Activated T-cell treated with anti-CD3 and anti-CD28 coated beads for 48 hours (primary cell): Measurements from ENCODE around the gene ELMOD2.
"Not testable (repeated sequence)": the region's sequence is repeated elsewhere in the genome, so short reads cannot be mapped to it uniquely, and the experiment has no call there.

ENCODE experiments used
- DNase-seq: peaks from one replicate; pipeline ENCODE4 v3.0.0-alpha.2; 2020; ENCODE audit warnings: low read depth

Gene ELMOD2, protein sequence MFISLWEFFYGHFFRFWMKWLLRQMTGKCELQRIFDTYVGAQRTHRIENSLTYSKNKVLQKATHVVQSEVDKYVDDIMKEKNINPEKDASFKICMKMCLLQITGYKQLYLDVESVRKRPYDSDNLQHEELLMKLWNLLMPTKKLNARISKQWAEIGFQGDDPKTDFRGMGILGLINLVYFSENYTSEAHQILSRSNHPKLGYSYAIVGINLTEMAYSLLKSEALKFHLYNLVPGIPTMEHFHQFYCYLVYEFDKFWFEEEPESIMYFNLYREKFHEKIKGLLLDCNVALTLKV

DNA sequence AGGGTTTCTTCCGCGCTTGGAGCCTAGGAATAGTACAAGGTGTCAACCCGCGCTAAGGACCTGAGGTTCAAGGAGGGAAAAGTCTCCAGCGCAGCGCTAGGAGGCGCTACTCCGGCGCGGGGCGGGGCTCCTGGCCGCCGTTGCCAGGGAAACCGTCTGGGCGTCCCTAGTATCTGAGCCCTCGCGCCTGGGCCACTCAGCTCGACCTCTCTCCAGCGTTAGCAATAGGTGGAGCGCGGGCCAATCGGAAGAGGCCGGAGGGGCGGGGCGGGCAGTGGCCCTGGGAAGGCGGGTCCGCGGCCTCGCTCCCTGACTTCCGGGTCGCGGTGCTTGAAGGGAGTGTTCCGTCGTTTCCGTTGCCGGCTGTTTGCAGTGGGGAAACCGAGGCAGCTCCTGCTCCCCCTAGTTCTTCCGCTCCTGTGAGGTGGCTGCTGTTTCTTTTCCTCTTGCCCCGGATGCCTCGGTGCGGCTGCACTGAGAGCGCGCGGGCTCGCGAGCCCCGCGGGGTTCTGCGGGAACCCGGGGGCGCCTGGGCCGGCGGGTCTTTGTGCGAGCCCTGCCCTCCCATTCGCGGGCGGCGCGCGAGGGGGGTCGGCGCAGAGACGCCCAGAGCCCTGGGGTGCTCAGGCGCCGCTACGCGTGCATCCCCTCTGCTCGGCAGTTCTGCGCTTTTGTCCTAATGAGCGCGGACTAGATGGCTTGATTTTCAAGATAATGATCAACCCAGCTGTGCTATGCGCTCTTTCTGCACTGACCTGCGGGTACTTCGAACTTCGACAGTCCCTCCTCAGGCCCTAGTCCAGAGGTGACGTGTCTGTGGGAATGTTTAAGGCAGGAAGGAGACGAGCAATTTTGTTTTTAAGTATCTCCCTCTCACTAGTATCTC, at the start of gene ELMOD2:
TSS of gene ELMOD2 (plus strand) at position 312 of the 886 bp plus-strand sequence. CDS start 1,261 bp downstream, outside the sequence.
- peak; percentile 96 for DNase-seq

DNA sequence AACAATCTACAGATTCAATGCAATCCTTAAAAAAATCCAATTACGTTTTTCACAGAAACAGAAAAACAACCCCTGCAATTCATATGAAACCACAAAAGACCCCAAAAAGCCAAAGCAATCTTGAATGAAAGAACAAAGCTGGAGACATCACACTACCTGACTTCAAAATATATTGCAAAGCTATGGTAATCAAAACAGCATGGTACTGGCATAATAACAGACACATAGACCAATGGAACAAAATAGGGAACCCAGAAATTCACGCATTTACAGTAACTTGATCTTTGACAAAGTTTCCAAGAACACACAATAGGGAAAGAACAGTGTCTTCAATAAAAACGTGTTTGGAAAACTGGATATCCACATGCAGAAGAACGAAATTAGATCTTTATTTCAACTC, 40.5 kb upstream of the ELMOD2 start:
- no peak for DNase-seq

DNA sequence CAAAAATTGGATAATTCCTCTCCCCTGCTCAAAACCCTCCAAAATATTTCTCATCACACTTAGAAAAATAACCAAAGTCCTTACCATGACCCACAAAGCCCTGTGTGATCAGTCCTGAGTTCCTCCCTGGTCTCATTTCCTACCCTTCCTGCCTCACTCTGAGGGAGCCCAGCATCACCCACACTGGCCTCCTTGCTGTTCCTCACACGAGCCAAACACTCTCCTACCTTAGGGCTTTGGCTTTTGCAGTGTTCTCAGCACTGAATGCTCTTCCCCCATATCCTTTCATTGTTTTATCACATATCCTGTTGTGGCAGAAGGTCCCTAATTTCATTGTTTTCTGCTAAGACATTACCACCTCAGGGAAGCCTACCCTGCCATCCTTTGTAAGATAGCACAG, 38.0 kb upstream of the ELMOD2 start:
- DNase-seq: no peak

DNA sequence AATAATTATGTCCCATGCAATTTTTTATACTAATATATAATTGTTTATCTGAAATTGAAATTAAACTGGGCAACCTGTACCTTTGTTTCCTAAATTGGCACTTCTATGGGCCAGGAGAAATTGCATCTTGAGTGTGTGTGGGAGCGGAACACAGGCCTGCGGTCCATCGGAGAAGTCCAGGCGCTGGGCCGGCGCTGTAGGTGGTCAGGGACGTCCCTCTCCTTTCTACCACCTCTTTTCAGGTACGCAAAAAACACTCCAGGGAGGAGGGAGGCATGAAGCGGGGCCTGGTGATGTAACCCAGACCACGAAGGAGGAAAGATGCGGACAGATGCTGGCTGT, 26.6 kb upstream of the ELMOD2 start:
- no peak for DNase-seq

DNA sequence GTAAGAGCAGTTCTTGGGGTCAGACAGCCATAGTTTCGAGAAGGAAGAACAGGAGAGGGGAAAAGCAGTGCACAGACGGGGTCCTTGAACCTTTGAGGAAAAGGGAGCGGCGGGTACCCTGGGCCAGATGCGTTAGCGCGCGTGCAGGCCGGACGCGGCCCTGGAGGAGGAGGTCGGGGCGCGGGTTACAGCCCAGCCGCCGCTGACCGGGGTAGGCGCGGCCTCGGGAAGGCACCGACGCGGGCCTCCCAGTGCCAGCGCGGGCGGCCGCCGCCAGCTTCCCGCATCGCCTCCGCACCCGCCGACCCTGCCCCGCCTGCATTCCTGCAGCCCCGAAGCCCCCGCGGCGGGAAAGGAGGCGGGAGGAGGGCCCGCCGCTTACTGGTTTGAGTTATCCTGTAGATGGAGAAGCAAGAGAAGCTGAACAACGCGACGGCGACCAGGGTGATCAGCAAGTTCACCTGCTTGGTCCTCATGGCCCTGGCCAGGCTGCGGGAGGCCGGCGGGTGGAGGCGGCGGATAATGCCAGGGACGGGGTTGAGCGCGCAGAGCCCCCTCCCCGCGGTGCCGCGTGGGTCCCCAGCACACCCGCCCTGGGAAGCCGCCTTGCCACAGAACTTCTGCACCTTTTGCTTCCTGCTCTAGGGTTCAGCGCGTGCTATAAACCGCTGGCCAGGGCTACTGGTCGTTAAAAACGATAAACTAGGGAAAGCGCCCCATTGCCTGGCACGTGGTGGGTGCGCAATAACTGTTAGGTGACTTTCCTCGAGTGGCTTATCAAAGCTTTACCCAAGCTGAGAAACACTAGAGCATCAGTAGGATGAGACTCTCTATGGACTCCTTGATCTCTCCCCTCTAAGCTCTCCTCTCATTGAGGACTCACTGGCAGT, 26.0 kb upstream of the ELMOD2 start, which contains the start of gene MGAT4D:
TSS of gene MGAT4D (minus strand) at position 547 of the 890 bp plus-strand sequence. CDS start at position 476, 71 bp downstream.
- no peak for DNase-seq

DNA sequence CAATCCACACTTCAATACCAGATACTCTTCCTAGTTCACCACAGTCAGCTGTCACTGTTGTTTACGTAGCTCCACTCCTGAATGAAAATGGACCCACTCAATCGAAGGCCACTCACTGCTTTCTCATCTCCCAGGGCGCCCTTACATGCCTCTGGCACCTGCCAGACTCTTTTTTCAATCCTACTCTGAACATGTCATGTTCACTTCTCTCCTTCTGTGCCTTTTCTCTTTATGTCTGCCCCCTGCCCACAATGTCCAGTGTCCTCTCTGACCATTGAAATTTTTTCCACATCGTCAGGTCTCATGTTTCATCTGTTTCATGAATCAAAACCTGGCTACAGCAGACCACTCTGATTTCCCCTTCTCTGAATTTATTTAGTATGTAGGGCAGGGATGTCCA, 24.6 kb upstream of the ELMOD2 start:
- no peak for DNase-seq

DNA sequence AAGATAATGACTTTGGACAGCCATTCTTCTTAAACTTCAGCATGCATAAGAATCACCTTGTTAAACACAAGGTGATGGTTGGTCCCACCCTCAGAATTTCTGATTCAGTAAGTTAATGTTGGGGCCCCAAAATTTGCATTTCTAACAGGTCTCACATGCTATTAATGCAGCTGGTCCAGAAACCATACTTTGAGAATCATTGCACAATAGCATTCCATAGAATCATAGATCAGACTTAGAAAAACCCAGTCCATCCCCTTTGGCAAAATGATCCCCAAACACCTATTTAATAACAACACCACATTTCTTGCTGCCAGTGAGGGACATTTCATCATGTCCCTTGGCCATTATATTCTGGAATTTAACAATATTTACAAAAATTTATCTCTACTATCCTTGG, 19.7 kb upstream of the ELMOD2 start:
- DNase-seq: no peak

DNA sequence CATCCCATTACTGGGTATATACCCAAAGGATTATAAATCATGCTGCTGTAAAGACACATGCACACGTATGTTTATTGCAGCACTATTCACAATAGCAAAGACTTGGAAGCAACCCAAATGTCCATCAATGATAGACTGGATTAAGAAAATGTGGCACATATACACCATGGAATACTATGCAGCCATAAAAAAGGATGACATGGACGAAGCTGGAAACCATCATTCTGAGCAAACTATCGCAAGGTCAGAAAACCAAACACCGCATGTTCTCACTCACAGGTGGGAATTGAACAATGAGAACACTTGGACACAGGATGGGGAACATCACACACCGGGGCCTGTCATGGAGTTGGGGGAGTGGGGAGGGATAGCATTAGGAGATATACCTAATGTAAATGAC, 10.2 kb upstream of the ELMOD2 start:
- not testable (repeated sequence) for DNase-seq

DNA sequence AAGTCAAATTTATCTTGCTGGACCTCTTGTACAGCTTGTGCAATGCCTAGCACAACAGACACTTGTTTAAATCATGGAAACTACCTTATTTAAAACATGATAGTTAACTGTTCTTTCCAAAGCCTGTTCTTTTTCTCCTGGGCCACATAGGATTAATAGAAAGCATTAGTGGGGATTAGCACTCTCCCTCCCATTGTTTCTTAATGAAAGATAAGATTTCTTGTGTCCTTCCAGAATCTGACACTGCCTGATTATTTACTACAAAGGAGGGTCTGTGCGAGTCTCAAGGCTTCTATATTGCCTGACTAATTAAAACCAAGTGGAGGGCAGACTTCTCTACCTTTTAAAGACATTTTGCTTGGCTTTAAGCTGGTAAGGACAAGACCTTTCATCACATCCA, 8.5 kb upstream of the ELMOD2 start:
- no peak for DNase-seq

DNA sequence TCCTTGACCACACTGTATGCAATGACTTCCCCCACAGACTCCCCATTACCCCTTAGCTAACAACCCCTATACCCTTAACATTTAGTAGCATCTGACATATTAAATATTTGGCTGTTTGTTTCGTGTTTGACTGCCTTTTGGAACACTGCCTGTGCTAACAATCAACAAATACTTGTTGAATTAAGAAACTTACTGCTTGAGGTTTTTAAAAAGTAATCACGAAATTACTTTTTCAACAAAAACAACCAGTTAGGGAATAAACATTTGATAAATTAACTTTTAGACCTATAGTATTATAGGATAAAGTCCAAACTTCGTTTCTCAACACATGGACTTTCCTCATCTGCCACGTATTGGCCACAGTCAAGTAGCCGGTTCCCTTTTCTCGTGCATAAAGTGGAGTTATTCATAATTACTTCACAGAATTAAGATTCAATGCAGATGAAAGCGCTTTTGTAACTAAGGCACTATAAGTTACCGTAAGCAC, 555 bp upstream of the ELMOD2 start:
- no peak for DNase-seq

DNA sequence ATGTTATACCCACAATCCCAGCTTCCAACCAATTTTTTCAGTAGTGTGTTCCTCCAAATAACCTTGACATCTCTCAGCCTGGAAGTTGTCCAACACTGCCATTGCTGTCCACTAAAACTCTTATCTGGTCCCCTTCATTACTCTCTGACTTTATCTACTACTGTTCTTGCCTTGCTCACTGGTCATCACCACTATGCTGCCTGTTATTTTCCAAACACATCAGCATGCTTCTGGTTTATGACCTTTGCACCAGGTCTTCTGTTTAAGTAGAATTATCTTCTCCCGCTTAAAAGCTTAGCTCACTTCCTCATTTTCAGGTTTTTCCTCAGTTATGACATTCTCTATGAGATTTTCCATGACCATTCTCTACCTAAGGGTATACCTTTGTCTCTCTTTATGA, 5.5 kb downstream of the ELMOD2 start:
- DNase-seq: no peak

DNA sequence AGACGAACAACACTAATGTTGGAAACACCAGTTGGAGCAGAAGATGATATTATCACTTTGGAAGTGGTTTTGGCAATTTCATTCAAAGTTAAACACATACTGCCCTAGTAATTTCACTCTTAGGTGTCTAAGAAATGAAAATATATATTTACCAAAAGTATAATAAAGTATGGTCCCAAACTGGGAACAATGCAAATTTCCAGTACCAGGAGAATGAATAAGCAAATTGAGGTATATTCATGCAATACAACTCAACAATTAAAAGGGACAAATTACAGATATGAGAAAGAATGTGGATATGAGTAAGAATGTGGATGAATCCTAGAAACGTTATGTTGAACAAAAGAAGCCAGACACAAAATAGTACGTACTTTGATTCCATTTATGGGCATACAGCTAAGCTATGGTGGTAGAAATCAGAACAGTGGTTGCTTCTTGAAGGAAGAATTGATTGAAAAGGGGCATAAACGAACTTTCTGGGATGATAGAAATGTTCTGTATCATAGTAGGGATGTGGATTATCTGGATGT, 10.0 kb downstream of the ELMOD2 start:
- no peak for DNase-seq

DNA sequence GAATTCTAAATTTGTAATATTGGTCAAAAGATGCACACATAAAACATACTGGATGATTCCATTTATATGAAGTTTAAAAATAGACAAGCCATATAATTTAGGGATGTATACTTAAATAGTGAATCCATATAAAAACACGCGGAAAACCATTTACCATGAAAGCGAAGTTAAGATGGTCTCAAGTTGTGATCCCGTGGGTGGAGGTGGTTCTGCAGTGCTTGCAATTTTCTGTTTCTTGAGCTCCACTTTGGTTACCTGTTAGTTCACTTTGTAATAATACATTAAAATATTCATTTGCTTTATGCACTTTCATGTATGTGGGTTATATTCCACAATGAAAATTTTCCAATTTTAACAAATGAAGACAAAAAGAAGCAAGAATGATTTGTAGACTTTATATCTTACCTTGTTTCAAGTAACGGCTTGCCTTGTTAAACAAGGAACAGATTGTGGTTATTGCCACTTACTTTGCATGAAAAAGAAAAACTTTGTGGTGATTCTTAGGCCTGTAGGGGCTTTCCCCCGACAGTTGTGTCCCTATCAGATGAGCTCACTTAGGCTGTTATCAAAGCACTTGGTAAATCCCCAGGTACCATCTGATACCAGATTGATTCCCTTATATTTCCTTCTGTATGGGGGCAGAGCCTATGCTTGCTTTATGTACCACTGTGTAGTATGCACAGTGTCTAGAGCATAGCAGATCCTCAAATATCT, 32.6 kb downstream of the ELMOD2 start:
- DNase-seq: no peak

DNA sequence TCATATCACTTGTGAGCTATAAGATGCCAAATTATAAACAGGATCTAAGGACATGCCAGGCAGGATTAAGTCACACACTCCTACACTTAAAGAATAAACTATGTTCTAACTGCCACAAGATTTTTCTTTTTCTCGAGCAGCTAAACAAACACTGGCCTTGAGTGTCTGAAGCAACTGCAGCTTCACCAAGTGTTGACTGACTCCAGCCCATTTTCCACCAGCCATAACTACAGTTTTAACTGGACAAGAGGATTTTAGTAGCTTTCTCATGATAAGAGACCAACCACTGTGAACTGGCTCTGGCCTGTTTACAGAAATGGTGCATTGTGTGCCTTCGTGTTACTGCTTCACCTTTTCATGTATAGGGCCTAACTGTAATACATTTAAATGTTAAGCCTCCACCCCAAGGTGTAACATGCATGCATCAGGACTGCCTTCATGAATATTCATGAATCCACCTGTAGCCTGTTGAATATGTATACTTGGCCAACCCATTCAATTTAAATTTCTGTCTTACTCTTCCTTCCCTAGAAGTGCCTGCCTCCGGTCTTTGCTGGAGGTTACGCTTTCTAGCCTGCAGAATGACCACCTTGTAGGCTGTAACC, 34.0 kb downstream of the ELMOD2 start:
- no peak for DNase-seq

DNA sequence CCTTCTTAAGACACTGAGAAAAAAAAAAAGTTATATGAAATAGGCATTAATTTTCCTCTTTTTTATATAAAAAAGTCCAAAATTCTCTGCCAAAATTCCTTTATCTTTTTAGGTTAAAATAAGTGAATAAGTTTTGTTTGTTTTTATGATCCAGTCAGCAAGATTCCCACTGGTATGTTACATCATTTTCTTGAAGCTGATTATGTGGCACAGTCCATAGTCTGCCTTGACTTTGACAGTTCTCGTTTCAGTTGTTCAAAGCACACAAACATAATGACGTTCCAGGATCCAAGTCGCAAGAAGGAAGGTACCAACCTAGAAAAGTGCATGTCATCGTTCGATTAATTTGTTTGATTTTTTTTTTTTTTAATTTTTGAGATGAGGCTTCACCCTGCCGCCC, 35.7 kb downstream of the ELMOD2 start:
- no peak for DNase-seq

DNA sequence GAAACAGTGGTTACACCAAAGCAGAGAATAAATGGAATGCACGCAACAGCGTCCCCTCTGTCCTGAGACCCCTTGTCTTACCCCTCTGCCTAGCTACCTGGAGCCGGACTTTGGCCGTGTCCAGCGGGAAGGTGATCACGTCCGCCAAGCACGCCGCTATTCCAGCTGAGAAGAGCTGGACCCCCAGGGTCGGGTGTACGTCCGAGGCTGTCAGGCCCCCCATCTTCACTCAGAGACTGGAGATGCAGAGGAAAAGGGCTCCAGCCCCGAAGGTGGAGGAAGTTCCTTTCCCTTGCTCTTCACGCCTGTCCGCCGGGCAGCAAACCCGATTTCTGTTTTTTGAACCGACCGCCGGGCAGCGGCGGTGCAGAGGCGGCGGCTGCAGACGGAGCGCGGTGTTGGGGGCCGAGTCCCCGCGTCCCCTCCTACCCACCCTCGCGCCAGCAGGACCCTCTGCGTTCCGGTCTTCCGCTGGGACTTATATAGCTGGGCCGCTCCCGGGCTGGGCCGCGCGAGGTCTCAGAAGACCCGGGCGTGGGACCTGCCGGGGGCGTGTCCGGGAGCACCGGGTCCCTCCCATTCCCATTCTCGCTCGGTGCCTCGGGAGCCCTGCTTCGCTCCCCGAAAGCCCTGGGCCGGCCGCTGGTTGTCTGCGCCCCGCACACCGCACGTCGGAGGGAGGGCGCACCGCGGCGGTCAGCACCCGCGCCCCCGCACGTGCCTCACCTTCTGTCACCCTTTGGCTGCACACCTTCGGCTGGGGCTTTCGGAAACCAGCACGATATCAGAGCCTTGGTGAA, 44.7 kb downstream of the ELMOD2 start, which contains the start of gene UCP1:
TSS of gene UCP1 (minus strand) at position 455 of the 800 bp plus-strand sequence. CDS start at position 223, 232 bp downstream.
- DNase-seq: no peak

DNA sequence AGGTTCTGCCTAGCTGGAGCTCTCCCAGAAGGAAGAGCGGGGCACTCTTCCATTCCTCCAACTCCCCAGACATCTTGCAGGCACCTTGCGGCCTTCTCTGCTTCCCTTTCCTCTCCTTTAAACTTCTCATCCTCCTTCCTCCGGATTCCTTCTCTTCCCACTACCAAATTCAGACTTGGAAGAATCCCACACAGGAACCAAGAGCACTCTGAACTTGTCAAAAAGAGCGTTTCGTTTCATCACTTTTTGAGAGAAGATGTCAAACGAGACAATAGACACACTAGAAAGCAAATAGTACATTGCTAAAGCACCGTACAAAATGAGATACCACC, 45.3 kb downstream of the ELMOD2 start:
- no peak for DNase-seq

DNA sequence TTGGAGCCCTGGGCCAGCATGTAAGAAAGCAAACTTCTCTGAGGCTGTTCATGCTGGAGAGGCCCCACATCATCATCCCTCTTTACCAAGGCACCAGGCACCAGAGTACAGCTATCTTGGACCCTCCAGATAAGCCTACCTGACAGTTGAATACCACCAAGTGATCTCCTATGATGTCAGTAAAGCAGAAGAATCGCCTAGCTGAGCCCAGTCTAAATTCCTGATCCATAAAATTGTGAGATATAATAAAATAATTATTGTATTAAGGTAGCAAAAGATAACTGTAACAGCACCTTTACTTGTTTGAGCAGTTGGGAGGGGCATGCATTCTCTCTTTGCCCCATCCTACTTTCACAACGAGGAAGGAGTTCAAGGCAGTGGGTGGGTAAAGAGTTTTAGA, 47.7 kb downstream of the ELMOD2 start:
- no peak for DNase-seq

DNA sequence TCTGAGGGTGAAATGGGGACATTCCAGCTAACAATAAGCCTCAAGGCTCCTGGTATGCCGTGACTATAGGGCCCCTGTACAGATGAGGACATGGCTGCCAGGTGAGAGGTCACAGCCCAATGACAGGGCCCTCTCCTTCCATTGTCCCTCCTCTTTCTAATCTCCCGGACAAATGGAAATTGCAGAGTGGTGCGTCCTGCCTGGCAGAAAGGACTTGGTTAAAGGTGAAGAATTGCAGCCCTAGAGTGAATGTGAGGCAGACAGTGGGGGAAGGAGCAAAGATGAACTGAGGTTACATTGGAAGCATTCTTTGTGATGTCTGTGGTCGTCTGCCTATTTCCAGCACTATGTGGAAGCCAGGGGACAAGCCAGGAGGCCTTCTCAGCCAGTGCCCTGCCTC, 51.5 kb downstream of the ELMOD2 start:
- no peak for DNase-seq

DNA sequence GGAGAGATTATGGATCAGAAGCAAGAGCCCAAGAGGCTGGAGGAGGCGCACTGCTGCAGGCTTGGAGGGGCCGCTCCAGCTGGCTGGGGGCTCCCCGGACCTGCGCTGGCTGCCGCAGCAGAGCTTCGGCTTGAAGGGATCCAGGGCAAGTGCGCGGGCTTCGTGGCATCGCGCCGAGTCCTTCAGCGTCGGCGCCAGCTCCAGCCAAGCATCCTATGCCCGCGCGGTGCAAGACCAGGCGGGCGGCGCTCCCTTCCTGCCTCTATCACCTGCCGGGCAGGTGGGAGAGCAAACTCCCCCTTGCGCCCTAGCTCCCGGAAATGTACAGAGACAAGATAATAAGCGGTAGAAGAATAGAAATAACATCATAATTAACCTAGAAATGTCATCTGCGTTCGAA, 55.3 kb downstream of the ELMOD2 start:
- DNase-seq: no peak
